ENCODE measurements around the gene CRYL1. TPM values are rescaled to one million over a fixed set of nuclear protein-coding genes. Genes with fewer than 3 reads are reported as not detected.

CRYL1 gene
- total and polyA plus RNA-seq, 9 of the 15 experiments (the other 6 are each of a cell fraction or from before 2014, with no cell fraction given), result 1.0 to 6.9 (median 2.4) TPM

- TF ChIP-seq PBX2 (CRISPR knock-in tag; IDR thresholded peaks at IDR 0.05; ENCODE audit: low read depth) (no peak), PBX2 (tag; conservative IDR thresholded peaks at IDR 0.05; ENCODE audit: low read depth) (no peak), HLTF (IDR thresholded peaks at IDR 0.05) (no peak), ZNF511 (CRISPR knock-in tag; IDR thresholded peaks at IDR 0.05) (no peak), POLR3G (IDR thresholded peaks at IDR 0.05; ENCODE audit: extremely low read depth, insufficient read length, insufficient replicate concordance) (no peak), NKRF (IDR thresholded peaks at IDR 0.05; ENCODE audit: borderline replicate concordance) (no peak), ARID2 (IDR thresholded peaks at IDR 0.05) (no peak), TRIM28 (IDR thresholded peaks at IDR 0.05) (no peak)
Observed at GRCh38 chr13:20422362-20422761, 103.3 kb downstream of the CRYL1 start (continued).

Data from K562 (cell line).